Measurements from ENCODE around the gene ASB1. TPM values are rescaled to one million over a fixed set of nuclear protein-coding genes. Genes with fewer than 3 reads are reported as not detected.

The ASB1 gene
- total and polyA plus RNA-seq, 9 of the 15 experiments (the other 6 are each of a cell fraction or from before 2014, with no cell fraction given), result 6.3 to 37.7 (median 23.9) TPM

DNA sequence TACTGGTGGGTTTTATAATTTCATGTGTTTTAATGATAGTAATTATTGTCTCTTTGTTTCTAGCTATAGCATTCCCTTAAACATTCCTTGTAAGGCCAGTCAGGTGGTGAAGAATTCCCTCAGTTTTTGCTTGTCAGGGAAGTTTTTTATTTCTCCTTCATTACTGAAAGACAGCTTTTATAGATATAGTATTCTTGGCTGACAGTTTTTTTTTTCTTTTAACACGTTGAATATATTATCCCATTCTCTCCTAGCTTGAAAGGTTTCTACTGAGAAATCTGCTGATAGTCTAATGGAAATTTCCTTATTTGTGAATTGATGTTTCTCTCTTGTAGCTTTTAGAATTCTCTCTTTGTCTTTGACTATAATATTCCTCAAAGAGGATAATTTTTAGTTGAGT lies 46.8 kb downstream of the ASB1 start (continued):
- TF ChIP-seq, protein P1, sequence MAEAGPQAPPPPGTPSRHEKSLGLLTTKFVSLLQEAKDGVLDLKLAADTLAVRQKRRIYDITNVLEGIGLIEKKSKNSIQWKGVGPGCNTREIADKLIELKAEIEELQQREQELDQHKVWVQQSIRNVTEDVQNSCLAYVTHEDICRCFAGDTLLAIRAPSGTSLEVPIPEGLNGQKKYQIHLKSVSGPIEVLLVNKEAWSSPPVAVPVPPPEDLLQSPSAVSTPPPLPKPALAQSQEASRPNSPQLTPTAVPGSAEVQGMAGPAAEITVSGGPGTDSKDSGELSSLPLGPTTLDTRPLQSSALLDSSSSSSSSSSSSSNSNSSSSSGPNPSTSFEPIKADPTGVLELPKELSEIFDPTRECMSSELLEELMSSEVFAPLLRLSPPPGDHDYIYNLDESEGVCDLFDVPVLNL (CRISPR knock-in tag; IDR thresholded peaks at IDR 0.05; ENCODE audit: low read depth), result no peak
- TF ChIP-seq HMG20B (CRISPR knock-in tag; IDR thresholded peaks at IDR 0.05) (no peak), TEAD4 (IDR thresholded peaks at IDR 0.05; ENCODE audit: low read length) (no peak), TEAD4 (CRISPR knock-in tag; IDR thresholded peaks at IDR 0.05; ENCODE audit: borderline replicate concordance) (no peak), PPARD (CRISPR knock-in tag; IDR thresholded peaks at IDR 0.05) (no peak), ZNF785 (CRISPR knock-in tag; IDR thresholded peaks at IDR 0.05) (no peak)
- TF ChIP-seq, protein P2, sequence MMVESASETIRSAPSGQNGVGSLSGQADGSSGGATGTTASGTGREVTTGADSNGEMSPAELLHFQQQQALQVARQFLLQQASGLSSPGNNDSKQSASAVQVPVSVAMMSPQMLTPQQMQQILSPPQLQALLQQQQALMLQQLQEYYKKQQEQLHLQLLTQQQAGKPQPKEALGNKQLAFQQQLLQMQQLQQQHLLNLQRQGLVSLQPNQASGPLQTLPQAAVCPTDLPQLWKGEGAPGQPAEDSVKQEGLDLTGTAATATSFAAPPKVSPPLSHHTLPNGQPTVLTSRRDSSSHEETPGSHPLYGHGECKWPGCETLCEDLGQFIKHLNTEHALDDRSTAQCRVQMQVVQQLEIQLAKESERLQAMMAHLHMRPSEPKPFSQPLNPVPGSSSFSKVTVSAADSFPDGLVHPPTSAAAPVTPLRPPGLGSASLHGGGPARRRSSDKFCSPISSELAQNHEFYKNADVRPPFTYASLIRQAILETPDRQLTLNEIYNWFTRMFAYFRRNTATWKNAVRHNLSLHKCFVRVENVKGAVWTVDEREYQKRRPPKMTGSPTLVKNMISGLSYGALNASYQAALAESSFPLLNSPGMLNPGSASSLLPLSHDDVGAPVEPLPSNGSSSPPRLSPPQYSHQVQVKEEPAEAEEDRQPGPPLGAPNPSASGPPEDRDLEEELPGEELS (CRISPR knock-in tag; IDR thresholded peaks at IDR 0.05; ENCODE audit: borderline replicate concordance), result no peak

DNA sequence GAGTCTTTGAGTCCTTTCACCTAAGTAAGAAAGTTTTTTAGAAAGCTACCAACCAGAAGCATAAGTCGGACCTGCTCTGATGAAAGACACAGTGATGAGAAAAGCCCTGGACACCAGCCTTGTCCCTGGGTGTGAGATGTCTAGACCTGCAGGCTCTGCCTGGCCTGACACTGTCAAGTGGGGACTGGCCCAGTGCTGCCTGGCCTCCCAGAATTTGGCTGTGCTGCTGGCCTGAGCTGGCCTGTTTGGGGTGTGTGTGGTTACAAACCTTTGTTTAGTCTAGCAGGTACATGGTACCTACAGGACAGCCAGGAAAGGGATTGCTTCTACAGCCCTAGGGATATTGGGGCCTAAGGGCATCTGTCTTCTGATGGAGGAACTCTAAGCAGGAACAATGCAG lies 48.3 kb downstream of the ASB1 start:
- in situ Hi-C loops (cut with MboI), result no loop called here
- Histone ChIP-seq H3K36me3 (ENCODE audit: control insufficient read depth, insufficient read depth, low read length) (no peaks in the 10 kb centered on the region), H3K4me1 (replicated peaks in 1 of 2; ENCODE audit: control insufficient read depth in 2 of 2, insufficient read depth in 2 of 2, low read length in 2 of 2) (no peaks in the 10 kb centered on the region), H3K4me3 (no peak overlapping the region), H4K20me1 (replicated peaks; ENCODE audit: control insufficient read depth, insufficient read depth, low read length) (no peaks in the 10 kb centered on the region), H3K27ac (ENCODE audit: extremely low read depth, low read depth, low read length) (no peak overlapping the region), H3K27me3 (ENCODE audit: control insufficient read depth in 2 of 2, insufficient read depth in 2 of 2, low read length in 2 of 2) (peaks cover 0 to 5% of the 10 kb centered on the region in 2 experiments; a peak in 1 of 5 replicates), H3K9me1 (ENCODE audit: control insufficient read depth, insufficient read depth, low read length) (no peaks in the 10 kb centered on the region), H3K4me2 (ENCODE audit: insufficient read depth, low read length) (no peak overlapping the region), H3K9ac (ENCODE audit: insufficient read depth in 1 of 2, low read depth in 2 of 2, low read length in 2 of 2) (no peak overlapping the region; a peak in 1 of 4 replicates), H3K79me2 (ENCODE audit: control insufficient read depth, insufficient read depth, low read length) (no peaks in the 10 kb centered on the region), H2AFZ (ENCODE audit: low read depth, low read length) (no peak overlapping the region), H3K9me3 (replicated peaks; ENCODE audit: control insufficient read depth, insufficient read depth, low read depth, low read length) (no peaks in the 10 kb centered on the region)
- FAIRE-seq (no peak), ATAC-seq (no peak), DNase-seq (ENCODE audit: extremely low read depth in 1 of 4, low spot score in 3 of 4) (no peak)
- ChIA-PET POLR2A (no interaction called here), CTCF (ENCODE audit: low intra/inter-chr PET ratio) (no interaction called here)
- 0% methylated on average over 1 of the region's 1 CpG for WGBS (ENCODE audit: insufficient coverage, low coverage, missing lambda C conversion rate)
- no TSS peak for BruUV-seq (replicated peaks)
- intact Hi-C loops (cut with micrococcal nuclease), result no loop called here
- TF ChIP-seq RCOR1 (IDR thresholded peaks at IDR 0.05; ENCODE audit: borderline replicate concordance in 1 of 2, low read depth in 2 of 2, low read length in 2 of 2) (no peak), GTF2F1 (IDR thresholded peaks at IDR 0.05; ENCODE audit: low read depth, low read length) (no peak), SMARCA4 (IDR thresholded peaks at IDR 0.05) (no peak), ATF1 (CRISPR knock-in tag; IDR thresholded peaks at IDR 0.05) (no peak), ATF1 (tag; IDR thresholded peaks at IDR 0.05) (no peak), NR1H2 (CRISPR knock-in tag; IDR thresholded peaks at IDR 0.05) (no peak), RBM25 (IDR thresholded peaks at IDR 0.05; ENCODE audit: low read depth, low read length, severe bottlenecking) (no peak), BRF1 (IDR thresholded peaks at IDR 0.05; ENCODE audit: borderline replicate concordance, extremely low read depth, insufficient read length) (no peak), PRPF4 (IDR thresholded peaks at IDR 0.05; ENCODE audit: insufficient read depth, low read depth, low read length, poor library complexity, severe bottlenecking) (no peak), KLF10 (CRISPR knock-in tag; IDR thresholded peaks at IDR 0.05) (no peak), ZNF589 (CRISPR knock-in tag; IDR thresholded peaks at IDR 0.05; ENCODE audit: low read depth) (no peak), ZBTB17 (CRISPR knock-in tag; IDR thresholded peaks at IDR 0.05) (no peak)
- TF ChIP-seq, protein P3, sequence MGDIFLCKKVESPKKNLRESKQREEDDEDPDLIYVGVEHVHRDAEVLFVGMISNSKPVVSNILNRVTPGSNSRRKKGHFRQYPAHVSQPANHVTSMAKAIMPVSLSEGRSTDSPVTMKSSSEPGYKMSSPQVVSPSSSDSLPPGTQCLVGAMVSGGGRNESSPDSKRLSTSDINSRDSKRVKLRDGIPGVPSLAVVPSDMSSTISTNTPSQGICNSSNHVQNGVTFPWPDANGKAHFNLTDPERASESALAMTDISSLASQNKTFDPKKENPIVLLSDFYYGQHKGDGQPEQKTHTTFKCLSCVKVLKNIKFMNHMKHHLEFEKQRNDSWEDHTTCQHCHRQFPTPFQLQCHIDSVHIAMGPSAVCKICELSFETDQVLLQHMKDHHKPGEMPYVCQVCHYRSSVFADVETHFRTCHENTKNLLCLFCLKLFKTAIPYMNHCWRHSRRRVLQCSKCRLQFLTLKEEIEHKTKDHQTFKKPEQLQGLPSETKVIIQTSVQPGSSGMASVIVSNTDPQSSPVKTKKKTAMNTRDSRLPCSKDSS (IDR thresholded peaks at IDR 0.05; ENCODE audit: low read depth, partially characterized antibody), result no peak
